Renal cortex interstitium (tissue), 15 donors: ENCODE measurements around the gene TAF11L2. TPM values are rescaled to one million over a fixed set of nuclear protein-coding genes. Genes with fewer than 3 reads are reported as not detected.
"Not testable (repeated sequence)": the region's sequence is repeated elsewhere in the genome, so short reads cannot be mapped to it uniquely, and the experiment has no call there.

ENCODE experiments used
- DNase-seq, 11 donors: peaks; one replicate each; pipeline ENCODE4 v3.0.0-alpha.2; 2013; ENCODE audit warnings: low read depth in 9 of 11, low spot score in 4 of 11; ENCODE audit errors: extremely low read depth in 1 of 11
- long read RNA-seq, 16 experiments: transcript quantifications; one replicate each; lab custom pipeline, GENCODE V29; 2026
- polyA plus RNA-seq, 3 donors: library from polyadenylated mRNA; unstranded; fragments of 120-200 nt; gene quantifications; one replicate each; pipeline ENCODE4 v1.2.1, GENCODE V29; 2013; ENCODE audit not compliant: insufficient read length in 3 of 3

The TAF11L2 gene
- not detected for polyA plus RNA-seq
- long read RNA-seq, donor 1: 0 reads
- long read RNA-seq, donor 2: 0 reads
- long read RNA-seq, donor 3: 0 reads
- long read RNA-seq, donor 4: 0 reads
- long read RNA-seq, donor 5: 0 reads
- long read RNA-seq, donor 6: 0 reads
- long read RNA-seq, donor 7: 0 reads
- long read RNA-seq, donor 8: 0 reads
- long read RNA-seq, donor 9: 0 reads
- long read RNA-seq, donor 10: 0 reads
- long read RNA-seq, donor 11: 0 reads
- long read RNA-seq, donor 12: 0 reads
- long read RNA-seq, donor 13: 0 reads
- long read RNA-seq, donor 14: 0 reads
- long read RNA-seq, donor 15: 0 reads
- long read RNA-seq, donor 16: 0 reads

DNA sequence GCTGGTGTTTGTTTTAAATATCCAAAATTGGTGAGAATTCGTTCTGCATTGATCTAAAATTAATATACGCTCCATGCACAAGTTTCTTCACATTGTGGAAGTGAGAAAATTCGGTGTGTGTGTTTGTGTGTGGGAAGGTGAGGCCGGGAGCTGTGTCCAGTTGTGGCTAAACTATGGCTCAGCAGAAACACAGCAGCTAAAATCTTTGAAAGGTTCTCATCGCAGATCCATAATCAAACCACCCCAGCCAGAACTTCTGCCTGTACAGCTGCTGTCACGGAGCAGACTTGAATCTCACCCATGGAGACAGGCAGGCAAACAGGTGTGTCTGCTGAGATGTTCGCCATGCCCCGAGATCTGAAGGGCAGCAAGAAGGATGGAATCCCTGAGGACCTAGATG, at the start of gene TAF11L2:
Gene TAF11L2 (plus strand): TSS at position 301 of the 400 bp plus-strand sequence.
- DNase-seq: not testable (repeated sequence)

DNA sequence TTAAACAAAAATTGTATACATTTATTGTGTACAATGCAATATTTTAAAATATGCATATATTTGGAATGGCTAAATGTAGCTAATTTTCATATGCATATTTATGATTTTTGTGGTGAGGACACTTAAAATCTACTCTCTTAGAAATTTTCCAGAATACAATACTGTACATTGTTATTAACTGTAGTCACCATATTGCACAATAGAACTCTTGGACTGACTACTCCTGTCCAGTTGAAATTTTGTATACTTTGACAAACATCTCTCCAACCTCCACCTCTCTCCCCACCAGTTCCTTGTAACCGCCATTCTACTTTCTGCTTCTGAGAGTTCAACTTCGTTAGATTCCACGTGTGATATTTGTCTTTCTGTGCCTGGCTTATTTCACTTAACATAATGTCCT, 49.2 kb upstream of the TAF11L2 start:
- DNase-seq: no peak

DNA sequence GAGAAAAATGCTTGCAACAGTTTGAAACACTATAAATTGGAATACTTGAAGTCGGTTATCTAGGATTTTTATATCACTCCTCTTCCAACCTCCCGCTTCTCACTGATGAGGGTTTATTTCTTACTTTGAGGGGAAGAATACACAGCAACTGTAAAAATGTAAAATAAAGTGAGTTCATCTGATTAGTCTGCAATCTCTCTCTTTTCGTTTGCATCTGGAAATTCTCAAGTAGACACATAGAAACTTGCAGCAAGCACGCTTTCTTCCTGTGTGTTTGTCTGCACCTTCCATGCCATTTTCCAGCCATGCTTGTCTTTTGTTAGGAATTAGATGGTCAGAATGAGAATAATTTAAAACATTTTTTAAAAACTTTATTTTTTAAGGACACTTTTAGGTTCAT, 45.1 kb upstream of the TAF11L2 start:
- DNase-seq: no peak

DNA sequence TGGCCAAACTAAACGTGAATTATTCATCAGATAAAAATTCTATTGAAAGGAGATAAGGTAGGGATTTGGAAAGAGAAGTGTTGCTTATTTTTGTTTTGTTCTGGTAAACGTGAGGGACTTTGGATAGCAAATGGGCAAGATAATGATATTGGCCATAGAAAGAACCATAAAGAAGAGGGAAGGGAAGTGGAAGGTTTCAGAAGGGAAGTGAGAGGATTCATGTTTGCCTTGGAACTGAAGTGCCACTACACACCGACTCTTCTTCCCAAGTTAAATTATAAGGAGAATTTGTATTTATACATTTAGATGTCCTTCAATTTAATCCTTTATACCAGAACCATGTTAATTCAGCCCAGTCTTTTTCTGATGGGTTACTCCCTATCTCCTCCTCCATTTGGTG, 42.1 kb upstream of the TAF11L2 start:
- DNase-seq: no peak

DNA sequence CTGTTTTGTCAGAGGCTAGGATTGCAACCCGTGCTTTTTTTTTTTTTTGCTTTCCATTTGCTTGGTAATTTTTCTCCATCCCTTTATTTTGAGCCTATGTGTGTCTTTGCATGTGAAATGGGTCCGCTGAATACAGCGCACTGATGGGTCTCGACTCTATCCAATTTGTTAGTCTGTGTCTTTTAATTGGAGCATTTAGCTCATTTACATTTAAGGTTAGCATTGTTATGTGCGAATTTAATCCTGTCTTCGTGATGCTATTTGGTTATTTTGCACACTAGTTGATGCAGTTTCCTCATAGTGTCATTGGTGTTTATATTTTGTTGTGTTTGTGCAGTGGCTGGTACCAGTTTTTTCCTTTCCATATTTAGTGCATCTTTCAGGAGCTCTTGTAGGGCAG, 36.2 kb upstream of the TAF11L2 start:
- no peak for DNase-seq

DNA sequence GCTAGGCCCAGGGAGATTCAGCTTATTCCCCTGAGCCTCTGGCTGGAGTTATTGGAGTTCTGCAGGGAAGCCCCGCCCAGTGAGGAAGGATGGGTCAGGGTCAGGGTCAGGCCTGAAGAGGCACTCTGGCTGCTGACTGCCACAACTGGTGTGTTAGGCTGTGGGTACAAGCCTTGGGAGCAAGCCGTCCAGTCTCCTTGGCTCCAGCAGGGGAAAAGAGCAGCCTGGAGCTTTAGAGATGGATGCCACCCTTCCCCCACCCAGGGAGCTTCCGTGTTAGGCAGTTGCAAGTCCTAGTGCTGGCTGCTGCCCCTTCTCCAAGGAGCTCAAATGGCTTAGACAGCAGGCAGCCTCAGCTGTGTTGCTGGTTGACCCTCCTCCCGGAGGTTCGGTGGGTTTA, 34.4 kb upstream of the TAF11L2 start:
- DNase-seq: no peak

DNA sequence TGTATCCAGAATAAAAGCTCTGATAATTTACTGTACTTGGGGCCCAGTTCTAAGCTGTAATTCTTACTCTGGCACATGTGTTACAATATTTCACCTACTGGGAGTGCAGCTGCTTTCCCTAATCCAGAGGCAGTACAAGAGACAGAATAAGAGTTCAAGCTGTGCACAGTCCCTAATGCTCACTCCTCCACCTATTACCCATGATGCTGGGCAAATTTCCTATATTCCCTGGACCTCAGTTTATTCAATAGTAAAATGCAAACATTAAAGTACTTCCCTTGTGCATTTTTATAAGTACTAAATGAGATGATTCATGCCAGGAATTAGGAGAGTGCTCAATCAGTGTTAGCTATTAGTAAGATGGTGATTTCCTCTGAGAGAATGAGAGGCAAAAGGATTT, 28.0 kb upstream of the TAF11L2 start:
- no peak for DNase-seq

DNA sequence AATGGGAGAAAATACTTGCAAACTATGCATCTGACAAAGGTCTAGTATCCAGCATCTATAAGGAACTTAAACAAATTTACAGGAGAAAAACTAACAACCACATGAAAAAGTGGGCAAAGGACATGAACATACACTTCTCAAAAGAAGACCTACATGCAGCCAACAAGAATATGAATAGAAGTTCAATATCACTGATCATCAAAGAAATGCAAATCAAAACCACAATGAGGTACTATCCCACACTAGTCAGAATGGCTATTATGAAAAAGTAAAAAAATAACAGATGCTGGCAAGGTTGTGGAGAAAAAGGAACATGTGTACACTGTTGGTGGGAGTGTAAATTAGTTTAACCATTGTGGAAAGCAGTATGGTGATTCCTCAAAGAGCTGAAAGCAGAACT, 23.0 kb upstream of the TAF11L2 start:
- DNase-seq: not testable (repeated sequence)

DNA sequence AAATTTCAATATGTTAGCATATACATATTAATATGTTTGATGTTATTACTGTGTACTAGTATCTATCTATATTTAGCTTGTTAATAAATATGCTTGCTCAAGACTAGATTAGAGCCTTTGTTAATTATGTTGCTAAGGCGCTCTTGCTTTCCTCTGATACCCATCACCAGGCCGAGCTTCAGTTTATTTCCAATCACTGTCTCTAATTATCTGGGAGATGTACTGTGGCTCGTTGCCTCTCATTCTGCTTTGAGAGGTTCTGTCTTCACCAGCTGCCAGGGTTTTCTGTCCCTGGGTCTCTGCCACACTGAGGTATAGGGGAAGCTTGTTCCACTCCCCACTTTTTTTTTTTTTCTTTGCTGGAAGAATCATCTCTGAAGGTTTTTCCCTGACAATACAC, 21.0 kb upstream of the TAF11L2 start:
- DNase-seq: no peak

DNA sequence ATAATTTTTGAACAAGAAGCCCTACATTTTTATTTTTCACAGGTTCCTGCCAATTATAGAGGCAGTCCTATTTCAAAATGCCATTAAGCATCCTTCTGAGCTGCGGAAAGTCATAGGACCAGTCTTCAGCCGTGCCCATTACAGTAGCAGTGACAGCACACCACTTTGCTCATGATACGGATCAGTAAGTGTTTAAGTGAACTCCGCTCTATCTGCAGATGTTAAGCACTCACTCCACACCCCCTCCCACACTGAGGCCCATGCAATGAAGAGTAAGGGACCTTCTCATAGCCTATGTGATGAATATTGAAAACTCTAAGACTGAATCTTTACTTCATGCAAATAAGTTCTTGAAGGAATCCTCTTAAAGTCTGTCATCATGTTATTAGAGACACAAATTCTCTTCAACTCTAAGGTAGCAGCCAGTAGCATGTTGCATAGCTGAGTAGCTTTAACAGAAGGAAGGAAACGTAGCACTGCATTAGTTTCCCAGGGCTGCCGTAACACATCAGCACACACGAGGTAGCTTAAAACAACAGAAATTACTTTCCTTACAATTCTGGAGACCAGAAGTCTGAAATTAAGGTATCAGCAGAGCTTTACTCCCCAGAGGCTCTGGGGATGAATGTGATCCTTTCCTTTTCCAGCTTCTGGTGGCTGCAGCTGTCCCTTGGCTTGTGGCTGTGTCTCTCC, 20.3 kb upstream of the TAF11L2 start:
- DNase-seq: peak in 3 of 11 donors; percentile 7 to 28 (median 13)

DNA sequence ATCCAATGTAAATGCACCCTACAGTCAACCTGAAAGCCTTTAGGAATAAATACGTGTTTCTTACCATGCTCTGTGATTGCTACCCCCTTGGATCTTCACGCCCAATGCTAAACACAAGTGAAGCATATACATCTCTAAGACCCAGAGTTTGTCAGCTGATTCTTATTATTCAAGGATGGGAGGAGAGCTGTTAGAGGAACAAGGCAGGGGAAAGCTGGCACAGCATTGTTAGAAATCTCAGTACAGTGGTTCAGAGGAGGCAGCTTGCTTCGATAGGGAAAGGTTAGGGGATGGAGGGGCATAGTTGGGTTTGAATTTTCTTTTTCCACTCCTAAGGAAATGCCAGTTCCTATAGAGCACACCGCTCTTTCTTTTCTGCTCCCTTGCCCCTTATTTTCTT, 16.7 kb upstream of the TAF11L2 start:
- no peak for DNase-seq

DNA sequence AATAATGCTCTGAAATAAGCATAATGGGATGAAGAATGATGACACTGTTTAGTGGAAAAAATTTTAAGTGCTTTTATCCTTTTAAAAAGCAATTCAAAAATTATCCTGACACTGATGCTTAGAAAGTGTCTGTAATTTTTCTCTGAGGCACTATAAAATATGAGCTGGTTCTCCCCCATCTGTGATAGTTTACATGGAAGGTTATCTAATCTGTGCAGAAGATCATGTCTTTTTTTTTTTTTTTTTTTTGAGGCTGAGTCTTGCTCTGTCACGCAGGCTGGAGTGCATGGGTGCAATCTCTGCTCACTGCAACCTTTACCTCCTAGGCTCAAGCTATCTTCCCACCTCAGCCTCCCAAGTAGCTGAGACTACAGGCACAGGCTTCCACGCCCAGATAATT, 15.2 kb upstream of the TAF11L2 start:
- no peak for DNase-seq

DNA sequence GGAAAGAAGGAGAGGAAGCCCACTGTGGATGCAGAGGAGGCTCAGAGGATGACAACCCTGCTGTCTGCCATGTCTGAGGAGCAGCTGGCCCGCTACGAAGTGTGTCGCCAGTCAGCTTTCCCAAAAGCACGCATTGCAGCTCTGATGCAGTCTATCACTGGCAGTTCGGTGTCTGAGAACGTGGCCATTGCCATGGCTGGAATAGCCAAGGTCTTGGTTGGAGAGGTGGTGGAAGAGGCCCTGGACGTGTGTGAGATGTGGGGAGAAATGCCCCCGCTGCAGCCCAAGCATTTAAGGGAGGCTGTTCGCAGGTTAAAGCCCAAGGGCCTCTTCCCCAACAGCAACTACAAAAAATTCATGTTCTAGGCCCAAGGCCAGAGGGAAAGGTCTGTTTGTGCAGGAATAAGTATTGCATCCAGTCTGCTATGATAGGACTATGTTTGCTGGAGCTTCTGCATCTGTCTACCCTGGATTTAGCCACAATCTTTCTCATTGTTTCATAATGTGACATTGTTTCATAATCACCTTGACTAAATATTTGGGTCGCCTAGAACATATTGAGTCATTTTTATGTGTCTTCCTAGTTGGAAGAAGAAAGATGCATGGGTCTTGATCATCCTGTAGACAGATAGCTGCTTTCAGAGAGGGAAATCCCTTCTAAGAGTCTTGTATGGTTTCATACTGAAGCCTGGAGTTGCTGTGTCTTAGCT, 11.4 kb upstream of the TAF11L2 start:
- not testable (repeated sequence) for DNase-seq

DNA sequence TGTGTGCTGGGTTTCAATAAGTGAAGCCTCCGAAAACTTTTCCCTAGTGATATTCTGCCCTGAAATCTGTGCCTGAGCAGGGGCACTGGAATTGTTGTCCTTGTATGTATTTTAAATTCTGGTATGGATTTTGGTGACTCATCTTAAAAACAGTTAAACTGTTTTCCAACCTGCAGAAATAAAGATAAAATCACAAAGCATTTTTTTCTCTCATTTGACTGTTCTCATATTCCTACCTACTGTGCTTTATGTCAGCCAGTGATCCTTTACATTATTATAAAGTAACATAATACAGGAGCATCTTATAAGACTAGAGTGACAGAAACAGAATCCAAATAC, 10.9 kb upstream of the TAF11L2 start:
- DNase-seq: no peak

DNA sequence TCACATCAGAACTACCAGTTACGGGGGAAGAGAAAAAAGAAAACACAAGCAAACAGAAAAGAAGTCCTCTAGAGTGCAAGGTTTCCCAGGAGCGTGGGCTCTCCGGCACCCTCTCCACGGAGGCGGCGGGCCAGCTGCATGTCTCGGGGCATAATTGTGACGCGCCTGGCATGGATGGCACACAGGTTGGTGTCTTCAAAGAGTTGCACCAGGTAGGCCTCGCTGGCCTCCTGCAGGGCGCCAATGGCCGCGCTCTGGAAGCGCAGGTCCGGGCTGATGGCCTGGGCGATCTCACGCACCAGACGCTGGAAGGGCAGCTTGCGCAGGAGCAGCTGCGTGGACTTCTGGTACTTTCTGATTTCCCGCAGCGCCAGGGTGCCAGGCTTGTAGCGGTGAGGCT, 6.8 kb upstream of the TAF11L2 start:
- DNase-seq: not testable (repeated sequence)

DNA sequence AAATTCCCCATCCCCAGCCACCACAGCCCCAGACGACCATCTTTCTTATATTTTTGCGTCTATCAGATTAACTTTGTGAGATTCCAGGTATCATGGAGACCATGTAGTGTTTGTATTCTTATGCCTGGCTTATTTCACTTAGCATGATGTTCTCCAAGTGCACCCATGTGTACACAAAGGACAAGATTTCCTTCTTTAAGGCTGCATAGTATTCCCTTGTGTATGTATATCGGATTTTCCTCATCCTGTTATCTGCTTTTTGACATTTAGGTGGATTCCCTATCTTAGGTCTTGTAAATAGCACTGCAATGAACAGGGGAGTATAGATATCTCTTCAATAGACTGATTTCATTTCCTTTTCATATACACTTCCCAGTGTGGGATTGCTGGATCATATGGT, 5.3 kb upstream of the TAF11L2 start:
- no peak for DNase-seq

DNA sequence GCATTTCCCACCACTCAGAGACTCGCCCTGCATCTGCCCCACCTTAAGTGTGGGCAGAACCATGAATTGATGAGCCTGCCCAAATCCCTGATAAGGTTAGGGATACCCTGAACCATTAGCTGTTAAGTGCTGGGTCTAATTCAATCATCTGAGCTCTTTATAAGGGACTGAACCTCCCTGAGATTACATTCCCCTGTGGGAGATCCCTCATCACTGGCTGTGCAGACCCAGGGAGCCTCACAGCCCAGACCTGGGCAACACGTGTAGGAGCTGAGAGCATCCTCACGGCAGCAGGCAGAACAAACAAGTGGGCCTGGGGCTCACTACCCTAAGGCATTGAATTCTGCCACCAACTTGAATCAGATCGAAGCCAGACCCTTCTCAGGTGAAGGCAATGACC, 585 bp upstream of the TAF11L2 start:
- DNase-seq: no peak

DNA sequence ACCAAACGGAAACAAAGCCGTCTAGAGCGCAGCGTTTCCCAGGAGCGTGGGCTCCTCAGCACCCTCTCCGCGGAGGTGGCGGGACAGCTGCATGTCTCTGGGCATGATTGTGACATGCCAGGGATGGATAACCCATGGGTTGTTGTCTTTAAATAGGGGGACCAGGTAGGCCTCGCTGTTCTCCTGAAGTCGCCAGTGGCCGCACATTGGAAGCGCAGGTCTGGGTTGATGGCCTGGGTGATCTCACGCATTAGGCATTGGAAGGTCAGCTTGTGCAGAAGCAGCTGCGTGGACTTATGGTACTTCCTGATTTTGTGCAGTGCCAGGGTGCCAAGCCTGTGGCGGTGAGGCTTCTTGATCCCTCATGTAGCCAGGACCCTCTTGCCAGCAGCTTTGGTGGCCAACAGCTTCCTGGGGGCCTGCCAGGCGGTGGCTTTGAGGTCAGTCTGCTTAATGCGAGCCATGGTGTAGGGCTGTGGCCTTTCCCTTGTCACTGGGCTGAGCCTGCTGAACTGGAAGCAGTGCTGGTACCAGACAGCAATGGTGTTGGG, 13.8 kb downstream of the TAF11L2 start:
- no peak for DNase-seq

DNA sequence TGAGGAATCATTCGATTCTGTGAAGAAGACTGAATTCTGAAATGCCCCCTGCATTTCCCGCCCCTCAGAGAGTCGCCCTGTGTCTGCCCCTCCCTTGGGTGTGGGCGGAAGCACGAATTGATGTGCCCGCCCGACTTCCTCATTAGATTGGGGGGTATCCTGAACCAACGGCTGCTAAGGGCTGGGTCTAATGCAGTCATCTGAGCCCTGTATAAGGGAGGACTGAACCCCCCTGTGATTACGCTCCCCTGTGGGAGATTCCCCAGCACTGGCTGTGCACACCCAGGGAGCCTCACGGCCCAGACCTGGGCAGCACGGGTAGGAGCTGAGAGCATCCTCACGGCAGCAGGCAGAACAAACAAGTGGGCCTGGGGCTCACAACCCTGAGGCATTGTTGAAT, 19.5 kb downstream of the TAF11L2 start:
- DNase-seq: not testable (repeated sequence)

DNA sequence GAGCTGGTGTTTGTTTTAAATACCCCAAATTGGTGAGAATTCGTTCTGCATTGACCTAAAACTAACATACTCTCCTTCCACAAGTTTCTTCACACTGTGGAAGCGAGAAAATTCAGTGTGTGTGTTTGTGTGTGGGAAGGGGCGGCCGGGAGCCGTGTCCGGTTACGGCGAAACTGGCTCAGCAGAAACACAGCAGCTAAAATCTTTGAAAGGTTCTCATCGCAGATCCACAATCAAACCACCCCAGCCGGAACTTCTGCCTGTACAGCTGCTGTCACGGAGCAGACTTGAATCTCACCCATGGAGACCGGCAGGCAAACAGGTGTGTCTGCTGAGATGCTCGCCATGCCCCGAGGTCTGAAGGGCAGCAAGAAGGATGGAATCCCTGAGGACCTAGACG, 20.0 kb downstream of the TAF11L2 start, which contains the start of gene TAF11L3:
Gene TAF11L3 (plus strand): TSS at position 301 of the 400 bp plus-strand sequence.
- not testable (repeated sequence) for DNase-seq
